ENCODE data around the gene SYNGAP1. TPM values are rescaled to one million over a fixed set of nuclear protein-coding genes. Genes with fewer than 3 reads are reported as not detected.

Gene SYNGAP1
- total and polyA plus RNA-seq, 3 donors from 2014 or later: 29.4 to 43.9 (median 31.5) TPM

- no peaks in the 10 kb centered on the region for H3K36me3 ChIP-seq (ENCODE audit: low read depth, missing control alignments)
- H3K27ac ChIP-seq: peak overlapping the region; percentile 86 to 97
- peak overlapping the region; percentile 52 to 83 for H3K4me3 ChIP-seq
- H3K27me3 ChIP-seq: no peaks in the 10 kb centered on the region
- peaks cover 48% of the 10 kb centered on the region for H3K4me1 ChIP-seq
- WGBS, 2 donors: 6 to 9% methylated on average over 12 of the region's 12 CpGs
- intact Hi-C loops (cut with DNase I; ENCODE audit: low total_unique reads): no loop called here
- no peak for TF ChIP-seq CTCF (IDR thresholded peaks at IDR 0.05)
- no peak for TF ChIP-seq POLR2A (IDR thresholded peaks at IDR 0.05)
- H3K9me3 ChIP-seq: no peaks in the 10 kb centered on the region
- DNase-seq: no peak
Observed at GRCh38 chr6:33426590-33427511, 7.0 kb downstream of the SYNGAP1 start.

DNA sequence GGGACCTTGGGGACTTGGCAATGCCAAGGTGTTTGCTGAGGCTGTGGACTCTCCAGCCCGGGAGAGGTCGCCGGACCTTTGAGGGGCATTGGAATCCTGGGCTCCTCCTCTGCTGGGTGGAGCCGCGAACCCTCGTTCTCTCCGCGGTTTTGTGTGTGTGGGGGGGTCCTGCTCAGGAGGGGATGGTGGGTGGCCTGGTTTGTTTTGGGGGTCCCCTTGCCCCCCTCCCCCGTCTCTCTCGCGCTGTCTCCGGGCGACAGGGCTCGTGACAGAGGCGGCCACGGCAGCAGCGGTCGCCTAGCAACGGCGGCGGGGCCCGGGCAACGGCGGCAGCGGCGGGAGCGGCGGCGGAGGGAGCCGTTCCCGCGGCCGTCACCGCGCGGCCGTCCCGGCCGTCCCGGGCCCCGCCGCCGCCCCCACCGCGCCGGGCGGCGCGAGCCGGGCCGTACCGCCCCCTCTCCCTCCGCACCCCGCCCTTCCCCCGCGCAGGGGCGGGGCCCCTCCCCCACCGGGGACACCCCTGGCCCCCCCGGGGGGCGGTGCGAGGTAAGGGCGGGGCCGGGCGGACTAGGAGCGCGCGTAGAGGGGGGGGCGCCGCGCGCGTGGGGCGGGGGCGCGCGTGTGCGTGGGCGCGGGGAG lies 7.8 kb downstream of the SYNGAP1 start:
- Histone ChIP-seq H3K4me1 (peaks cover 48% of the 10 kb centered on the region), H3K36me3 (ENCODE audit: low read depth, missing control alignments) (no peaks in the 10 kb centered on the region), H3K27ac (peak overlapping the region; percentile 86 to 97), H3K4me3 (peak overlapping the region; percentile 52 to 66), H3K9me3 (no peaks in the 10 kb centered on the region), H3K27me3 (no peaks in the 10 kb centered on the region)
- 0 to 2% methylated on average over 3 to 51 of the region's 79 CpGs for WGBS, 2 donors
- no peak for TF ChIP-seq POLR2A (IDR thresholded peaks at IDR 0.05)
- TF ChIP-seq CTCF (IDR thresholded peaks at IDR 0.05): no peak
- intact Hi-C loops (cut with DNase I; ENCODE audit: low total_unique reads): no loop called here
- DNase-seq: peak; percentile 61

- no peaks in the 10 kb centered on the region for H3K27me3 ChIP-seq
- H3K4me3 ChIP-seq: peak overlapping the region; percentile 39 to 52
- TF ChIP-seq CTCF (IDR thresholded peaks at IDR 0.05) (peak; percentile 27 to 39 (median 31)), POLR2A (IDR thresholded peaks at IDR 0.05) (no peak)
- H3K9me3 ChIP-seq: no peaks in the 10 kb centered on the region
- no peaks in the 10 kb centered on the region for H3K36me3 ChIP-seq (ENCODE audit: low read depth, missing control alignments)
- intact Hi-C loops (cut with DNase I; ENCODE audit: low total_unique reads): no loop called here
- H3K4me1 ChIP-seq: peaks cover 48% of the 10 kb centered on the region
- DNase-seq: no peak
- H3K27ac ChIP-seq: peak overlapping the region in 1 of 2 donors; percentile 74
- 3 to 6% methylated on average over 6 to 33 of the region's 33 CpGs for WGBS, 2 donors
Observed at GRCh38 chr6:33428224-33428965, 8.5 kb downstream of the SYNGAP1 start.

- H3K36me3 ChIP-seq (ENCODE audit: low read depth, missing control alignments): no peaks in the 10 kb centered on the region
- 49 to 54% methylated on average over 5 of the region's 5 CpGs for WGBS, 2 donors
- intact Hi-C loops (cut with DNase I; ENCODE audit: low total_unique reads): no loop called here
- peak overlapping the region in 1 of 2 donors; percentile 74 for H3K27ac ChIP-seq
- no peak for DNase-seq
- H3K27me3 ChIP-seq: no peaks in the 10 kb centered on the region
- TF ChIP-seq CTCF (IDR thresholded peaks at IDR 0.05): no peak
- no peak for TF ChIP-seq POLR2A (IDR thresholded peaks at IDR 0.05)
- H3K4me3 ChIP-seq: no peak overlapping the region
- H3K9me3 ChIP-seq: no peaks in the 10 kb centered on the region
- peaks cover 48% of the 10 kb centered on the region for H3K4me1 ChIP-seq
Observed at GRCh38 chr6:33428966-33429749, 9.3 kb downstream of the SYNGAP1 start.
